NCI-H2171 (cell line): ENCODE data around the gene SAT1.

Source experiments
- DNase-seq: peaks from one replicate; lab custom pipeline; 2025; lab: John Stamatoyannopoulos, UW

Gene SAT1

DNA sequence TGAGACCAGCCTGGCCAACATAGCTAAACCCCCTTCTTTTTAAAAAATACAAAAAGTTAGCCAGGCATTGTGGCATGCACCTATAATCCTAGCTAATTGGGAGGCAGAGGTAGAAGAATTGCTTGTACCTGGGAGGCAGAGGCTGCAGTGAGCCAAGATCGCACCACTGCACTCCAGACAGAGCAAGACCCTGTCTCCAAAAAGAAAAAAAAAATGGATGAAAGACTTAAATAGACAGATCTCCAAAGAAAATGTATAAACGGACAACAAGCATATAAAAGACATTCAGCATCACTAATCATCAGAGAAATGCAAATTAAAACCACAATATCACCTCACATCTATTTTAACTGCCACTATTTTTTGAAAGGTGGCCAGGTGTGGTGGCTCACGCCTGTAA is 6.6 kb upstream of the SAT1 start:
- DNase-seq, result no peak

DNA sequence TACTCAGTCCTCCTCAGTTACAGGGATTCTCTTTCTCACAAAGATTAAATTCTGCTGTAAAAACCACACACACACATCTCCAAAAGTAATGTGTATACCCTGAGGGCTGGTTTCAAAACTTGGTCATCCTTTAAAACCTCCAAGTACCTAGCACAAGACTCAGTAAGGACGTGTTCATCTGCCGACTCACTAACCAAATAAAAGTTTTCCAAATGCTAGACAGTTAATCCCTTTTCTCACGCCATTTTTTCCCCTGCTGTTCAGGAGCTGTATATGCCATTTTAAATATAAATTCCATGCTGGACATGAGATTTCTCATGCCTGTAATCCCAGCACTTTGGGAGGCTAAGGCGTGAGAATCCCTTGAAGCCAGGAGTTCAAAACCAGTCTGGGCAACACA is 3.9 kb upstream of the SAT1 start:
- no peak for DNase-seq

DNA sequence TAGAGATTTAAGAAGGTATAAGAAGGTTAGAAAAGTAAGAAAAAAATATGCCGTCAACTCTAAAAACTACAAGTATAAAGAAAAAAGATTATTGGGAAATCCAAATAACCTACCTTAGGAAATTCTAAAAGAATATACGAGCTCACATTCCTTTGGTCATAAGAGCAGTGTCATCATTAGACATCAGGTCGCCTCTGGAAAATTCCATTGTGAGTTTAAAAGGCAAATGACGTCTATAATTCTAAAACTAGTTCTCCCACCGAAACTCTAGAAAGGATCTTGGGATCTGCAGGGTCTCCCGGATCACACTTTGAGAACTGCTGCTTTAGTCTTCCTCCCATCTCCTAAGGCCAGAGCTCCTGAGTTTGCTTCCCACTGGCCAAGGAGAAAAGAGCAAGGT is 518 bp upstream of the SAT1 start:
- no peak for DNase-seq

DNA sequence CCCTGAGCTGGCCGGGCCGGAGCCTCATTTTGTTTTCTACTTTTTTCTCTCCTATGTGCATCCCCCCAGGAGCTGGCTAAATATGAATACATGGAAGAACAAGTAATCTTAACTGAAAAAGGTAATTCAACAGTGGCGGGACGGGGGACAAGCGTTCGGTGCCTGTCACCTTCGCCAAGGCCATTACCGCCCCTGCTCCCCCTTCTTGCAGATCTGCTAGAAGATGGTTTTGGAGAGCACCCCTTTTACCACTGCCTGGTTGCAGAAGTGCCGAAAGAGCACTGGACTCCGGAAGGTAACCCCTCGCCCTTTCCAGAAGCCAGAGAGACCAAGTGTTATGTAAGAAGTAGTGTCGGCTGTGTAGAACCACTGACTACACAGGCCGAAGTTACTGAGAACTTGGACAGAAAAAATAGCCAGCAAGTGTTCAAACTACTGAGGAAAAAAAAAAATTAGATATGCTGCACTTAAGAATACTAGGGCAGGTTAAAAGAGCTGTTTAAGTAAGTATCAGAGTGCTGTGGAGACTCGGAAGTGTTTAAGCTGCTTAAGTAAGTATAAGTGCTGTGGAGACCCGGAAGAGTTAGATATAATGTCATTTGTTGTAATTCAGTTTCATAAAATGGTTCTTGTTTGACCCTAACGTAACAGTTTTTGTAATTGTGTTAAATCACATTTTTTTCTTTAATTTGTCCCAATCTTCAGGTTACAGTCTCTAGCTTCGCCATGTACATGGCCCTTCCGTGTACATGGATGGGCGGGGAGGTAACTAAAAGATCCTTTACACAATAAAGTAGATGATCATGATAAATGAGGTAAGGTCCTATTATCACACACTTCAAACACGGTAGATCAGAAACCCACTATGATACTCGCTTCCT is 856 bp downstream of the SAT1 start:
- DNase-seq, result no peak

DNA sequence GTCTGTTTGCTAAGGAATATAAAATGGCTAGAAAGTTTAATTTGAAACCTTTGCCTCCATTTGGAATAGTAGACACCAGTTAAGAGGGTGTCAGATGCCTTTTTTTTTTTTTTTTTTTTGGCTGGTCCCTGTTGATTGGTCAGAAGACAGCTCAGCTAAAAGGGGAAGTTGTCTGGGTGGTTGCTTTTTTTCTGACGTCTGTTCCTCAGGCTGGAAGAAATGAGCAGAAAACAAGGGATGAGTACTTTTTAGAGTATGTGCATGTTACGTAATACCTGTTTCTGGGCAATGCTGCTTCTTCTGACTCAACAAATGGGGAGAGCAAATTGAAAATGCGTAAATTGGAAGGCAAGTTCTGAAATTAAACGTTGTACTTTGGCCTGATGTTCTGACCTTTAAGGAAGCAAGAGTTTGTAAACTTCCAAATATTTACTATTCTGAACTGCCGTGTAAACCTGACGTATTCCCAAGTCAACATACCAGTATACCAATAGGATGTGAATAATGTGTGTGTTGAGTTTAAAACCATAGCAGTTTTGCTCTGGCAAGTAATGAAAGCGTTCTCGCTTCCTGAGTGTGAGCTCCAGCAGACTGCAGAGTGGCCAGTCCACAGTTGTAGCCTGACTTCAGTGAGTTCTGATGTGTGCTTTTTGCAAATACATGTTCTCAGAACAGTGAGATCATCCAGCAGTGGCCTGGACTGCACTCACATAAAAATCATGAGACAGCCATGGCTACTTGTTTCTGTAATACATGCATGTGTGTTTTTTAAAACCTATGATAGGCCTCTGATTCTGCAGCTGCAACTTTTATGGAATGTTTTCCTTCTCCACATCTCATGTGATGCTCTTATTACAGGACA is 1.7 kb downstream of the SAT1 start:
- DNase-seq, result no peak

DNA sequence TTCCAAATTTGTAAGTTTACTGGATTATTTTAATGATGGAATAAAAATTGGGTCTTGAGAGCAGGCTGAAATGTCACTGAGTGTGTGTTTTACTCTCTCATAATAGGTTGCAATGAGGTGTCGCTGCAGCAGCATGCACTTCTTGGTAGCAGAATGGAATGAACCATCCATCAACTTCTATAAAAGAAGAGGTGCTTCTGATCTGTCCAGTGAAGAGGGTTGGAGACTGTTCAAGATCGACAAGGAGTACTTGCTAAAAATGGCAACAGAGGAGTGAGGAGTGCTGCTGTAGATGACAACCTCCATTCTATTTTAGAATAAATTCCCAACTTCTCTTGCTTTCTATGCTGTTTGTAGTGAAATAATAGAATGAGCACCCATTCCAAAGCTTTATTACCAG is 2.6 kb downstream of the SAT1 start:
- DNase-seq, result no peak

DNA sequence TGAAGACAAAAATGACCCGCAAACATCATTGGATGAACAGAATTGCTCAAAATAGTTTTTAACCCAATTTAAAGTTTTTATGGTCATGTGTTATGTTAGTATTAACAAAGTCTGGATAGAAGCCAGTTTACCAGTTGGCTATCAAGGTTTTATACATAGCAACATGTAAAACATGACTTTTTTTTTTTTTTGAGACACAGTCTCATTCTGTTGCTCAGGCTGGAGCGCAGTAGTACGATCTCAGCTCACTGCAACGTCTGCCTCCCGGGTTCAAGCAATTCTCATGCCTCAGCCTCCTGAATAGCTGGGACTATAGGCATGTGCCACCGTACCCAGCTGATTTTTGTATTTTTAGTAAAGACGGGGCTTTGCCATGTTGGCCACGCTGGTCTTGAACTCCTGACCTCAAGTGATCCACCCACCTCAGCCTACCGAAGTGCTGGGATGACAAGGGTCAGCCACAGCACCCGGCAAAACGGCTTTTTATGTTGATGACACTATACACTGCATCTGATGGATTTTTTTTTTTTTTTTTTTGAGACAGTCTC is 3.4 kb downstream of the SAT1 start:
- DNase-seq, result no peak

DNA sequence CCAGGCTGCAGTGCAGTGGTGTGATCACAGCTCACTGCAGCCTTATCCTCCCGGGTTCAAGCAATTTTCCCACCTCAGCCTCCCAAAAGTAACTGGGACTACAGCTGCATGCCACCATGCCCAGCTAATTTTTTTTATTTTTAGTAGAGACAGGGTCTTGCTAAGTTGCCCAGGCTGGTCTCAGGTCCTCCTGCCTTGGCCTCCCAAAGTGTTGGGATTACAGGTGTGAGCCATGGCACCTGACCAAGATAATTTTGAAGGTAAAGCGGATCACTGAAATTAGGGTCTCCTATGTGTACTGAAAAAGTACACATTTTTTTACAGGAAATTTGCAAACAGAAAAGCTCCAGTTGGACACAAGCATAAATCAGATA is 4.8 kb downstream of the SAT1 start:
- no peak for DNase-seq

DNA sequence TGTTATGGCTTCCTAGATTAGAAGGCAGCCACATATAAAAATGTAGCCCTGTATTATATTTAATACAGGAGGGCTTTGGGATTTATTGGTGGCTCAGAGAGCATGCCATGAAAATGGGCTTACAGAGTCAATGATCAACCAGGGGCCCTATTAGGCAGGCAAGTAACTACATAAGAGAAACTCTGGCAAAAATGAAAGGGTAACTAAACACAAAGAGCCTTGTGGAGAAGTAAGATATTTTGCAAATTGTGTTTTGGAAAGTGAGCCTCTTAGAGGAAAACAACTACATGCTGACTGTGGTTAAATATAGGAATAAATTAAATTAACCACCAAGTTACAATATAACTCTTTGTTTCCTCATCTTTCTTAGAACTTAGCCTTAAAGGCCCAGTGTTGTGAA is 5.5 kb downstream of the SAT1 start:
- DNase-seq, result no peak

DNA sequence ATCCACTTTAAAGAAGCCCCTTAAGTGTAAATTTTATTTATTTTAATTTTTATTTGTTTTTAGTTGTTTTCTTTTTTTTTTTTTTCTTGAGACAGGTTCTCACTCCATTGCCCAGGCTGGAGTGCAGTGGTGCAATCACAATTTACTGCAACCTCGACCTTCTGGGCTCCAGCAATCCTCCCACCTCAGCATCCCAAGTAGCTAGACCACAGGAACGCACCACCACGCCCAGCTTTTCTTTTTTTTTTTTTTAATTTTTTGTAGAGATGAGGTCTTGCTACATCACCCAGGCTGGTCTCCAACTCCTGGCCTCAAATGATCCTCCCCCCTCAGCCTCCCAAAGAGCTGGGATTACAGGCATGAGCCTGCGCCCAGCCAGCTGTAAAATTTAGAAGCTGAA is 6.0 kb downstream of the SAT1 start:
- DNase-seq, result no peak

DNA sequence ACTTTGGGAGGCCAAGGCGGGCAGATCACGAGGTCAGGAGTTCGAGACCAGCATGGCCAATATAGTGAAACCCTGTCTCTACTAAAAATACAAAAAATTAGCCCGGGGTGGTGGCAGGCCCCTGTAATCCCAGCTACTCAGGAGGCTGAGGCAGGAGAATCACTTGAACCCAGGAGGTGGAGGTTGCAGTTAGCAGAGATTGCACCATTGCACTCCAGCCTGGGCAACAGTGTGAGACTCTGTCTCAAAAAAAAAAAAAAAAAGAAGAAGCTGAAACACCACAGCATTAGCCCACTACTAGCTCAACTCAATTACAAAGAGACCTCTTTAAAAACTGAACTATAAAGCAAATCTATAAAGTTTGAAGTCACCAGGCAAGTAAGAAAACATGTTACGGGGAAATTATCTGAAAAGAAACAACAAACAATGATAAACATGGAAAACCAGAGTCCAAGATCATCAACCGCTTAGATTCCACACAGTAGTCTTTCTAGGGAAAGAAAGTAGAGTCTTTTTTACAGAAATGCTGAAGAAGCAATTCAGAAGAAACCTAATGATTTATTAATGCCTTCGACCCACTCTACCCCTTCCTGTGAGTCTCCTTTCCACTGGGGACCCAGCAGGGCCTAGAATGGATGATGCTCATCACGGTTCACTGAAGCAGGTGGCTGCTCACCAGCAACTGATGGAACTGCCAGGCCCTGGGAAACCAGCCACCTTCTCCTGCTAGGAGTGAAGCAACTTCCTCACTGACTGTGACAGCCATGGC is 6.6 kb downstream of the SAT1 start:
- DNase-seq, result no peak

DNA sequence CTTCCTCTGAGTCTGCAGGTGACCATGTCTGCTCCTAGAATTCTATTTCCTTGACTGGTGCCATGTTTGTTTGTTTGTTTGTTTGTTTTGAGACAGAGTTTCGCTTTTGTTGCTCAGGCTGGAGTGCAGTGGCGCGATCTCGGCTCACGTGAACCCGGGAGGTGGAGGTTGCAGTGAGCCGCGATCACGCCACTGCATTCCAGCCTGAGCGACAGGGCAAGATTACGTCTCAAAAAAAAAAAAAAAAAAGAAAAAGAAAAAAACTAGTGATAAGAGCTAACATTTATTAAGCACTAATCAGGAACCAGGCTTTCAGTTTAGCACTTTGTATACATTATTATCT is 7.2 kb downstream of the SAT1 start:
- no peak for DNase-seq

DNA sequence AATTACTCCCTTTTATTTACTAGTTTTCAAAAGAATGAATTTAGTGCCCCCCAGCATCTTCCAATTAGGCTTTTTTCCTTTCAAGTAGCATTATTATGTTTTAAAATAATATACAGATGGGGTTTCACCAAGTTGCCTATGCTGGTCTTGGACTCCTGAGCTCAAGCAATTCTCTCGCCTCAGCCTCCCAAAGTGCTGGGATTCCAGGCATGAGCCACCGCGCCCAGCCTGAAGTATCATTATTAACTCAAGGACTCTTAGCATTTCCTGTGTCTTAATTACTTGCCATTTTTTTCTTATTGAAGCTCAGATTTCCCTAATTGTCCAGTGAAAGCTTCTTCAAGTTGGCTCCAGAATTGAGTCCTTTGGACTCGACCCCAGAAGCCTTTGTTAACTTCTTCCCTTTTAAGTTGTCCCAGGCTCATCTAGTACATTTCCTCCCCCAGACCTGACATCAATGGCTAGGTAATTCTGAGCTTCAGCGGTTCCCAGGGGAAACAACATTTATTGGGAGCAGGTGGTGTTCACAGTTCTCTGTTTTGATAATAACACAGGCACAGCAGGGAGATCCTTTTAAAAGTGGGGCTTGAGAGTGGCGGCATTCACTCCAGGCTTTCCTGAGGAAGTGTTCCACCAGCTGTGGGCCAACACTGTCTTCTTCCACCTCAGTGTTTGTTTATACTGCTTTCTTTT is 10.0 kb downstream of the SAT1 start:
- DNase-seq, result peak; percentile 67

DNA sequence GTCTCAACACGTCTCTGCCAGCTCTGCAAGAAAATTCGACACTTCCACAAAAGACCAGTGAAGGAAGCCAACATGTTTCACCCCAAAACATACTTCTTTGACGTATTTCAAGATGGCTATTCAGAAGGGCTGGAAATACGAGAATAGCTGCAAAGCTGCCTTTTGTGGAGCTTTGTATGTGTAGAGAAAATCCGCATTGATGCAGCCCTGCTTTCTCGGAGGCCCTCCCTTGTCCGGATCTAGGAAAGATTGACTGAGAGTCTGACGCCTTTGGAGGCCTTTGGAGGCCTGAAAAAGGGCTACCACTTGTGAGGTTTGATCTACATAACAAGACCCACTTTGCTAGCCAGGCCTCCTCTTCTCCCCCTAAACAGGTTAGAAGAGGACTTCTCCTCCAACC is 12.2 kb downstream of the SAT1 start:
- no peak for DNase-seq

DNA sequence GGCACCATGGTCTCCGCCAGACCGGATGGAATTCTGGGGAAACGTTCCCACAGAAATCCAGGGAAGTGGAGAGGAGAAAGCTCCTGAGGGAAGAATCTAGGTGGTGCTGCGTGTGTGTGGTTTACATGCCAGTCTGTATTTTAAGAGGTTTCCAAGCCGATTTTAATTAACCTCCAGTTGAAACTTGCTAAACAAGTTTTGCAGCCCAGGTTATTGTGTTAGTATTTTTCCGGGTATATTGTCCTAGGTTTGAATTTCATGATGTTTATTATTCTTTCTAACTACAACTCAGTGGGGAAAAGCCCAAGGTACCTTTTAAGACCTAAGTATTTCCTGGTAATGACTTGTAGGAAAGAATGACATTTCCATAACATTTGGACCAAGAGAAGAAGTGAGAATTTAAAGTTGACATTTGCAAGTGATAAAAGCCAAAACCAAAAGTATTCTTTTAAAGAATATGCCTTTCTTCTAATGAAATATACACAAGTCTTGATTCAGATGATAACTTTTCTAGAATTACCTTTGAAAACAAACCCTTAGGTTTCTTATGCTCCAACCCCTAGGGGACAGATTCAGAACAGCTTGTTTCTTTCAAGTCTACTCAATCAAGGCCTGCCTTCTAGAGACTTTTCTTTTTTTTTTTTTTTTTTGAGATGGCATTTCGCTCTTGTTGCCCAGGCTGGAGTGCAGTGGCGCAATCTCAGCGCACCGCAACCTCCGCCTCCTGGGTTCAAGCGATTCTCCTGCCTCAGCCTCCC is 14.6 kb downstream of the SAT1 start:
- no peak for DNase-seq

DNA sequence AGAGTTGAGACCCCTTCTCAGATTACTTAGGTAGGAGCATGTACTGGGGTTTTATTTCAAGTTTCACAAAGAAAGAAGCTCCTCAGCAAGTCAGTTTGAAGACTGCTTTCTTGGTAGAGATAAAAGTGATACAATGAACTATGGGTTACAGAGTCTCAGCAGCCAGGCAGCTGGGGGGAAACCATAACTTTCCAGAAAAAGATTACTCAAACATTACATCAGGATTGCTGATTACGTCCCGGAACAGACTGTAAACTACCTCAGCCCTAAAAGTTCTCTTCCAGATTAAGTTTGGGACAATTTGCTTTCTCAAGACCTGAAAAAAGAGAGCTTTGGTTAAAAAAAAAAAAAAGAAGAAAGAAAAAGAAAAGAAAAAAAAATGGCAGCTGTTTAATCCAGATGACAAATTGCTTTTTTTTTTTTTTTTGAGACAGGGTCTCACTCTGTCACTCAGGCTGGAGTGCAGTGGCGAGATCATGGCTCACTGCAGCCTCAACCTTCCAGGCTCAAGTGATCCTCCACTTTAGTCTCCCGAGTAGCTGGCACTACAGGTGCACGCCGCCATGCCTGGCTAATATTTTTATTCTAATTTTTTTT is 16.6 kb downstream of the SAT1 start:
- no peak for DNase-seq

DNA sequence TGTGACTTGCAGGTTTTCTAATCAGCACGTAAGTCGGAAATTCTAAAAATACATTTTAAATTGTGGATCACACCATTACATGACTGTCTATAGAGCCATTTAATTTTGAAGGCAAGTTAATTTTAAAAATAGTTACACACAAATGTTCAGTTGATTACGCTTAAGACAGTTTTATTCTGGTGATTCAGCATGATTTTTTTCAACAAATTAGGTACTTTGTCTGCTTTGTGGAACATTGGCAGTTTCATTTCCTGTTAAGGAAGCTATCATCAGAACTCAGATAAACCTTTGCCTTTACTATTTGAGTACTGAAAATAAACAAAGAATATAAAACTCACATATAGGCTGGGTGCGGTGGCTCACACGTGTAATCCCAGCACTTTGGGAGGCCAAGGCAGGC is 19.5 kb downstream of the SAT1 start:
- no peak for DNase-seq

DNA sequence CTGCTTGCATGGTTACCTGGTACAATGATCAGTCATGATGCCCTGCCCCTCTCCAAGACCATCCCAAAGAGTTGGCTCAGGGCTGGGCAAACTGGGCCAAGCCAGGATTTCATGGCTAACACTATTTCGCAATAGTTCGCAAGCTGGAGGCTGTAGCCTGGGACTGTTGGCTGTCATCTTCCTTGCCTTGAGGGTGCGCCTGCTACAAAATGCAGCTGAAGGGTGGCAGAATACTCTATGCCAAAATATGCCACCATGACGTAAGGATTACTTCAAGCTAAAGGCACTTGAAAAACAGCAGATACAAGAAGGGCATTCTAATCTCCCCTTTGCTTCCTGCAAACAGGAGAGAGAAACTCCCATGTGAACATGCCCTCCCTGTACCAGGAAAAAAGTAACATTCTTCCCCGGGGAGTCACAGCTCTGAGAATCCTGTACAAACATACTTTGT is 21.0 kb downstream of the SAT1 start:
- no peak for DNase-seq

DNA sequence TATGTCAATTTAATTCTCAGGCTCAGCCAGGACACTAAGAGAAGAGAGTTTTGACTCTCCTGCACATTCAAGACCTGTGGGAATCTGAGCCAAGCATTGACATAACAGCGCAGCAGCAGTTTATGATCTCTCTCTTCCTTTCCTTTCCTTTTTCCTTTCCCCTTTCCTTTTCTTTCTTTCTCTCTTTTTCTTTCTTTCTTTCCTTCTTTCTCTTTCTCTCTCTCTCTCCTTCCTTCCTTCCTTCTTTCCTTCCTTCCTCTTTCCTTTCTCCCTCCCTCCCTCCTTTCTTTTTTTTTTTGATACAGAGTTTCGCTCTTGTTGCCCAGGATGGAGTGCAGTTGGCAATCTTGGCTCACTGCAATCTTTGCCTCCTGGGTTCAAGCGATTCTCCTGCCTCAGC is 21.6 kb downstream of the SAT1 start:
- no peak for DNase-seq

DNA sequence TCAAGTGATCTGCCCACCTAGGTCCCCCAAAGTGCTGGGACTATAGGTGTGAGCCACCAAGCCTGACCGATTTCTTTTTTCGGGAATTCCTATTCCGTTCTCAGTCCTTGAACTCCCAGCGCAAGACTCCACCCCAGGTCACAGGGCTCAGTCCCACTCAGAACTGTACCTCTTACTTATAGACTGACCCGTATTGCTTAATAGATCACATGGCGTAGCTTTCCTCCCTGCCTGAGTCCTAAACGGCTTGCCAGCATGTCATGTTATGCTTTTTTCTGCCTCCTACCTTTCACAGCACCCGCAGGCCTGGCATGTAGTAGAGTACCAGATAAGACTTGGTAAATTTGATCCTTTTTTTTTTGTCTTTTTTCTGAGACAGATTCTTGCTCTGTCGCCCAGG is 22.4 kb downstream of the SAT1 start:
- no peak for DNase-seq

DNA sequence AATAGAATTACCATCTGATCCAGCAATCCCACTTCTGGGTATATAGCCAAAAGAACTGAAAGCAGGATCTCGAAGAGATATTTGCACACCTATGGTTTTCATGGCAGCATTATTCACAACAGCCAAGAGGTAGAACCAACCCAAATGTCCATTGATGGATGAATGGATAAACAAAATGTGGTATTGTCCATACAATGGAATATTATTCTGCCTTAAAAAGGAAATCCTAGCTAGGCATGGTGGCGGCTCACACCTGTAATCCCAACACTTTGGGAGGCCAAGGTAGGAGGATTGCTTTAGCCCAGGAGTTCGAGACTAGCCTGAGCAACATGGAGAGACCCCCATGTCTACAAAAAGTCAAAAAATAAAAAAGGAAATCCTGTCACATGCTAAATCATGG is 27.3 kb downstream of the SAT1 start:
- no peak for DNase-seq
